ENCODE results near the gene UBASH3A.

Gene UBASH3A

DNA sequence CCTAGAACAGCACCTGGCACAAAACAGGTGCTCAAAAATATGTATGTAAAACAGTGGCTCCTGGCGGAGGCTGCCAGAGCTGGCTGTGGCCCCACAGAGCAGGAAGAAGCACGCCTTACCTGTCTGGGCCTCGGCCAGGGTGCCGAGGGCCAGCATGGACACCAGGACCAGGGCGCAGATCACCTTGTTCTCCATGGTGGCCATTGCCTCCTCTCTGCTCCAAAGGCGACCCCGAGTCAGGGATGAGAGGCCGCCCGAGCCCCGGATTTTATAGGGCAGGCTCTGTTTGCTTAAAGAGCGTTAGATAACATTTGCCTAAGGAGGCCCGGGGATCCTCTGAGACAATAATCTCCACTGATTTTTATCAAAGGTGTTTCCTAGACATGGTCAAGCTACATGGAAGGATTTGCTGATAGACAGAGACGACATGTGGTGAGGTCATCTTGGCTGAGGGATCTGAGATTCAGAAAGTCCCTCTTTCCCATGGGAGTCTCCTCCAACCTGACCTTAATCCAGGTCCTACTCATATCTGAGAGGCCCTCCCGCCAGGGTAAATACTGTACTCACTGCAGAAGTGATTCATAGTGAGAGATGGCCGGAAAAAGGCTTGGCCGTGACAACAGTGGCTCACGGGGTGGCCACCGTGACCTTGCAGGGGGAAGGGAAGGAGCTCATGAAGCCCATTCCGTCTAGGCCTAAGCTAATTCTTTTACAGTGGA is 37.3 kb upstream of the UBASH3A start, which contains the start of gene TFF1:
TFF1 (minus strand) TSS at position 244 of the 719 bp plus-strand sequence; CDS start at position 204, 40 bp downstream.
- Histone ChIP-seq H3K9me3 (ENCODE audit: control insufficient read depth, insufficient read depth, low read depth, low read length) (no peaks in the 10 kb centered on the region), H3K4me1 (ENCODE audit: control insufficient read depth, insufficient read depth, low read length) (no peaks in the 10 kb centered on the region), H3K36me3 (ENCODE audit: control insufficient read depth in 2 of 2, insufficient read depth in 1 of 2, low read length in 2 of 2) (no peaks in the 10 kb centered on the region), H3K4me3 (ENCODE audit: low read depth, low read length) (no peak within 1 kb of the TSS), H3K27ac (ENCODE audit: extremely low read depth, low read depth, low read length) (no peak within 1 kb of the TSS)
- TF ChIP-seq ZFP41 (tag by site-specific recombination; IDR thresholded peaks at IDR 0.05; ENCODE audit: borderline replicate concordance) (no peak), SETDB1 (IDR thresholded peaks at IDR 0.05; ENCODE audit: insufficient read length, low read length) (no peak), ZNF175 (tag by site-specific recombination; IDR thresholded peaks at IDR 0.05) (no peak), ZNF24 (tag by site-specific recombination; IDR thresholded peaks at IDR 0.05) (no peak), ZNF658 (tag by site-specific recombination; IDR thresholded peaks at IDR 0.05) (no peak), ZNF114 (tag by site-specific recombination; IDR thresholded peaks at IDR 0.05) (no peak), HOXD13 (CRISPR knock-in tag; IDR thresholded peaks at IDR 0.05; ENCODE audit: borderline replicate concordance) (no peak), ZNF311 (tag by site-specific recombination; IDR thresholded peaks at IDR 0.05; ENCODE audit: borderline replicate concordance) (no peak)
- TF ChIP-seq, protein P1, sequence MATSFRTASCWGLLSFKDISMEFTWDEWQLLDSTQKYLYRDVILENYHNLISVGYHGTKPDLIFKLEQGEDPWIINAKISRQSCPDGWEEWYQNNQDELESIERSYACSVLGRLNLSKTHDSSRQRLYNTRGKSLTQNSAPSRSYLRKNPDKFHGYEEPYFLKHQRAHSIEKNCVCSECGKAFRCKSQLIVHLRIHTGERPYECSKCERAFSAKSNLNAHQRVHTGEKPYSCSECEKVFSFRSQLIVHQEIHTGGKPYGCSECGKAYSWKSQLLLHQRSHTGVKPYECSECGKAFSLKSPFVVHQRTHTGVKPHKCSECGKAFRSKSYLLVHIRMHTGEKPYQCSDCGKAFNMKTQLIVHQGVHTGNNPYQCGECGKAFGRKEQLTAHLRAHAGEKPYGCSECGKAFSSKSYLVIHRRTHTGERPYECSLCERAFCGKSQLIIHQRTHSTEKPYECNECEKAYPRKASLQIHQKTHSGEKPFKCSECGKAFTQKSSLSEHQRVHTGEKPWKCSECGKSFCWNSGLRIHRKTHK (tag by site-specific recombination; IDR thresholded peaks at IDR 0.05): no peak
- TF ChIP-seq, protein P2, sequence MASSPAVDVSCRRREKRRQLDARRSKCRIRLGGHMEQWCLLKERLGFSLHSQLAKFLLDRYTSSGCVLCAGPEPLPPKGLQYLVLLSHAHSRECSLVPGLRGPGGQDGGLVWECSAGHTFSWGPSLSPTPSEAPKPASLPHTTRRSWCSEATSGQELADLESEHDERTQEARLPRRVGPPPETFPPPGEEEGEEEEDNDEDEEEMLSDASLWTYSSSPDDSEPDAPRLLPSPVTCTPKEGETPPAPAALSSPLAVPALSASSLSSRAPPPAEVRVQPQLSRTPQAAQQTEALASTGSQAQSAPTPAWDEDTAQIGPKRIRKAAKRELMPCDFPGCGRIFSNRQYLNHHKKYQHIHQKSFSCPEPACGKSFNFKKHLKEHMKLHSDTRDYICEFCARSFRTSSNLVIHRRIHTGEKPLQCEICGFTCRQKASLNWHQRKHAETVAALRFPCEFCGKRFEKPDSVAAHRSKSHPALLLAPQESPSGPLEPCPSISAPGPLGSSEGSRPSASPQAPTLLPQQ (tag by site-specific recombination; IDR thresholded peaks at IDR 0.05): no peak
- TF ChIP-seq, protein P3, sequence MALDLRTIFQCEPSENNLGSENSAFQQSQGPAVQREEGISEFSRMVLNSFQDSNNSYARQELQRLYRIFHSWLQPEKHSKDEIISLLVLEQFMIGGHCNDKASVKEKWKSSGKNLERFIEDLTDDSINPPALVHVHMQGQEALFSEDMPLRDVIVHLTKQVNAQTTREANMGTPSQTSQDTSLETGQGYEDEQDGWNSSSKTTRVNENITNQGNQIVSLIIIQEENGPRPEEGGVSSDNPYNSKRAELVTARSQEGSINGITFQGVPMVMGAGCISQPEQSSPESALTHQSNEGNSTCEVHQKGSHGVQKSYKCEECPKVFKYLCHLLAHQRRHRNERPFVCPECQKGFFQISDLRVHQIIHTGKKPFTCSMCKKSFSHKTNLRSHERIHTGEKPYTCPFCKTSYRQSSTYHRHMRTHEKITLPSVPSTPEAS (tag by site-specific recombination; IDR thresholded peaks at IDR 0.05): no peak
- ChIA-PET CTCF (interaction anchor here (0.7 to 1.7 kb wide), 3 partner anchors 9 to 165 kb away, joined by 3 to 5 read pairs (median 4); no protein-coding TSS in a partner anchor), POLR2A (no interaction called here)

DNA sequence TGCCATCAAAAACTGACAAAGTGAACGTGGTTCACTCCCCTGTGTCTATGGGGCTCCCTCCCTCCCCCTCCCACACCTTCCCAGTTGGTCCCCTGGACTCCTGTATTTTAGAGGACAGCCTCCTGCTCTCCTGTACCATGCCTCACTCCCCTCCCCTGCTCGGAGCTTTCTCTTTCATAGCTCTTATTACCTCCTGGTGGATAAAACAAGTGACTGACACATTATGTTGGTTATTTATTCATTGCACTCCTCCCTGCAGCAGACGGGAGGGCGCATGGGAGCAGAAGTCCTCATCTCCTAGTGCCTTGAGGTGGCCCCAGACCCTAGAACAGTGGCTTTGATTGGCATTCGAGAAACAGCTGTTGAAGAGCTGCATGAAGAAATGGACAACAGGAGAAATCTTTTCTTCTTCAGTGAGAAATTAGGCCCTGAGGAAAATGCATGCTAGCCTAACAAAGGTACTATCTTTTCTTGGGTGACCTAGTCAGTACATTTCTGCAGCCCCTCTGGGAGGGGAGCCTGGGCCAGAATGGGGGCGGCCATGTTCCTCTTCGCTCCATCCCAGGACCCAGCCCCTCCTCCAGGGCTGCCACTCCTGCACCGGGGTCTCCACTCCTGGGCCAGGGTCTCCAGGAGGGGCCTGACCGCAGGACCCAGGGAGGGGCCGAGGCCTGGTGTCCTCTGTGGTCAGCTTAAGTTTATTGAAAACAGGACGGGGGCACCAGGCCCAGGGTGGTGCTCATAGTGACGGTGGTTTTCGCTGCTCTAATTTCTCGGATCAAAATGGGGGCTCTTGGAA is 36.1 kb upstream of the UBASH3A start:
- CTCF ChIA-PET: interaction anchor here (0.5 to 1.7 kb wide), 6 partner anchors 10 to 755 kb away, joined by 3 to 5 read pairs (median 4); no protein-coding TSS in a partner anchor
- Histone ChIP-seq H3K9me3 (ENCODE audit: control insufficient read depth, insufficient read depth, low read depth, low read length) (no peaks in the 10 kb centered on the region), H3K4me1 (ENCODE audit: control insufficient read depth, insufficient read depth, low read length) (no peaks in the 10 kb centered on the region), H3K27ac (ENCODE audit: extremely low read depth, low read depth, low read length) (no peak overlapping the region), H3K4me3 (ENCODE audit: low read depth, low read length) (no peak overlapping the region), H3K36me3 (ENCODE audit: control insufficient read depth in 2 of 2, insufficient read depth in 1 of 2, low read length in 2 of 2) (no peaks in the 10 kb centered on the region)
- POLR2A ChIA-PET: no interaction called here
- TF ChIP-seq ZNF37A (tag by site-specific recombination; IDR thresholded peaks at IDR 0.05): no peak
- no peak for TF ChIP-seq ZNF423 (tag by site-specific recombination; IDR thresholded peaks at IDR 0.05)
- no peak for TF ChIP-seq ZNF121 (tag by site-specific recombination; IDR thresholded peaks at IDR 0.05)
- TF ChIP-seq, protein P4, sequence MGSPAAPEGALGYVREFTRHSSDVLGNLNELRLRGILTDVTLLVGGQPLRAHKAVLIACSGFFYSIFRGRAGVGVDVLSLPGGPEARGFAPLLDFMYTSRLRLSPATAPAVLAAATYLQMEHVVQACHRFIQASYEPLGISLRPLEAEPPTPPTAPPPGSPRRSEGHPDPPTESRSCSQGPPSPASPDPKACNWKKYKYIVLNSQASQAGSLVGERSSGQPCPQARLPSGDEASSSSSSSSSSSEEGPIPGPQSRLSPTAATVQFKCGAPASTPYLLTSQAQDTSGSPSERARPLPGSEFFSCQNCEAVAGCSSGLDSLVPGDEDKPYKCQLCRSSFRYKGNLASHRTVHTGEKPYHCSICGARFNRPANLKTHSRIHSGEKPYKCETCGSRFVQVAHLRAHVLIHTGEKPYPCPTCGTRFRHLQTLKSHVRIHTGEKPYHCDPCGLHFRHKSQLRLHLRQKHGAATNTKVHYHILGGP (tag by site-specific recombination; IDR thresholded peaks at IDR 0.05): no peak
- TF ChIP-seq, protein P5, sequence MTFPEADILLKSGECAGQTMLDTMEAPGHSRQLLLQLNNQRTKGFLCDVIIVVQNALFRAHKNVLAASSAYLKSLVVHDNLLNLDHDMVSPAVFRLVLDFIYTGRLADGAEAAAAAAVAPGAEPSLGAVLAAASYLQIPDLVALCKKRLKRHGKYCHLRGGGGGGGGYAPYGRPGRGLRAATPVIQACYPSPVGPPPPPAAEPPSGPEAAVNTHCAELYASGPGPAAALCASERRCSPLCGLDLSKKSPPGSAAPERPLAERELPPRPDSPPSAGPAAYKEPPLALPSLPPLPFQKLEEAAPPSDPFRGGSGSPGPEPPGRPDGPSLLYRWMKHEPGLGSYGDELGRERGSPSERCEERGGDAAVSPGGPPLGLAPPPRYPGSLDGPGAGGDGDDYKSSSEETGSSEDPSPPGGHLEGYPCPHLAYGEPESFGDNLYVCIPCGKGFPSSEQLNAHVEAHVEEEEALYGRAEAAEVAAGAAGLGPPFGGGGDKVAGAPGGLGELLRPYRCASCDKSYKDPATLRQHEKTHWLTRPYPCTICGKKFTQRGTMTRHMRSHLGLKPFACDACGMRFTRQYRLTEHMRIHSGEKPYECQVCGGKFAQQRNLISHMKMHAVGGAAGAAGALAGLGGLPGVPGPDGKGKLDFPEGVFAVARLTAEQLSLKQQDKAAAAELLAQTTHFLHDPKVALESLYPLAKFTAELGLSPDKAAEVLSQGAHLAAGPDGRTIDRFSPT (tag by site-specific recombination; IDR thresholded peaks at IDR 0.05): no peak
- TF ChIP-seq ZFP37 (tag by site-specific recombination; IDR thresholded peaks at IDR 0.05): no peak
- no peak for TF ChIP-seq ZNF366 (tag by site-specific recombination; conservative IDR thresholded peaks at IDR 0.05)
- no peak for TF ChIP-seq ZNF174 (tag by site-specific recombination; IDR thresholded peaks at IDR 0.05)
- no peak for TF ChIP-seq ZNF76 (tag by site-specific recombination; IDR thresholded peaks at IDR 0.05; ENCODE audit: borderline replicate concordance, low read depth)
